GM12873 (cell line): ENCODE measurements around the gene SPRR3.

Source experiments
- CTCF ChIP-seq: IDR thresholded peaks from 2 replicates; pipeline ENCODE4 v1.5.1; 2012; ENCODE audit warnings: low read depth, mild to moderate bottlenecking, moderate library complexity, low read length, control low read depth; ENCODE audit not compliant: insufficient read depth; ENCODE audit errors: missing control alignments

Gene SPRR3

GRCh38 chr1:152999818-153000217 lies 1.7 kb upstream of the SPRR3 start:
- TF ChIP-seq CTCF: no peak

- no peak for TF ChIP-seq CTCF
Observed at GRCh38 chr1:153000294-153000693, 1.3 kb upstream of the SPRR3 start.

- no peak for TF ChIP-seq CTCF
Observed at GRCh38 chr1:153023109-153023508, 21.6 kb downstream of the SPRR3 start.

- no peak for TF ChIP-seq CTCF
Observed at GRCh38 chr1:153024413-153024812, 22.9 kb downstream of the SPRR3 start.

GRCh38 chr1:153025797-153026196 lies 24.2 kb downstream of the SPRR3 start:
- TF ChIP-seq CTCF: no peak

- no peak for TF ChIP-seq CTCF
Observed at GRCh38 chr1:153028766-153029165, 27.2 kb downstream of the SPRR3 start.

- TF ChIP-seq CTCF: no peak
Observed at GRCh38 chr1:153030895-153031294, 29.3 kb downstream of the SPRR3 start, which contains the start of gene SPRR1B. Gene SPRR1B, plus strand, starts transcription at chr1:153031203. Its CDS starts 1,143 bp downstream, at chr1:153032346.
